ENCODE data around the gene TK2.
A peak's percentile ranks its signal among the peaks of the same experiment; 100 is the strongest.
"Not testable (repeated sequence)": the region's sequence is repeated elsewhere in the genome, so short reads cannot be mapped to it uniquely, and the experiment has no call there.

The TK2 gene

DNA sequence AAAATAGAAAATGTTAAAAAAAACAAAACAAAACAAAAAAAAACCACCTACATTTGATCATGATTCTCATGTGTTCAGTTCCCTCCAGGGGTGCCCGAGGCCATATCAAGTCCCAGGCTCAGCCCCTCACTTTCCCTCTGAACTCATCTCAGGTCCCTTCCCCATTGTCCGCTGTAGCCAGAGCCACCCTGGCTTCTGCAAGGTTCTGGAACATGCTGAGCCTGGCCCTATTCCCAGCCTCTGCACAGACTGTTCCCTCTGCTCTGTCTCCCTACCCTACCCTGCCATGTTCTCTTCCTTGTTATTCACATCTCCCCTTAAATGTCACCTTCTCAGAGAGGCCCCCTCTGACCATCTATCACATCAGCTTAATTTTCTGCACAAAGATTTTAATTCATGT lies 46.9 kb downstream of the TK2 start:
- no peak for DNase-seq (ENCODE audit: low read depth)

DNA sequence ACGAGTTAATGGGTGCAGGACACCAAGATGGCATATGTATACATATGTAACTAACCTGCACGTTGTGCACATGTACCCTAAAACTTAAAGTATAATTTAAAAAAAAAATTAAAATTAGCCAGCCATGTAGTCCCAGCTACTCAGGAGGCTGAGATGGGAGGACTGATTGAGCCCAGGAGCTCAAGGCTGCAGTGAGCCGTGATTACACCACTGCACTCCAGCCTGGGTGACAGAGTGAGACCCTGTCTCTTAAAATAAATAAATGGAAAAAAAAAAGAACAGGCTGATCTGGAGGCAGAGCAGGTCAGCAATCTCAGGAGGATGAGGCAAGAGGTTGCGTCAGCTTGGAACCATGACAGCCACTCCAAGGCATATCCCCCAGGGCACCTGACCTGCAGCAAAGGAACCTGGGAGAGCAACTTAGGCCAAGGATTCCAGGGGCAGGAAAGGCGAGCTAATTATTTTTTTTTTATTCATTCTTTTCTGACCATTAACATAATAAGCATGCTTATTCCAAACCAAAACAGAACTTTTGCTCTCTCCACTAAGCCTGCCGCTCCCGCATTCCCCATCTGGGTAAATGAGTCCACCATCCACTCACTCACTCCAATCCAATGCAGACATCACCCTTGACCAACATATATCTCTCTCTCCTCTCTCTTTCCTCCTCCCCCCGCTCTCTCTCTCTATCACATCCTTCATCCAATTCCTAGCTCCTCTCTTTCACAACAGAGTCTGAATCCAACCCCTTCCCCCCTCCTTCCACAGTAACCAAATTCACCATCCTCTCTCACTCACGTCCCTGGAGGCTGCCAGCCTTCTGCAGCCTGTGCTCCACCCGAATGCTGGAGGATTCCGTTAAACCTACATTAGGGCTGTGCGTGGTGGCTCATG lies 47.7 kb downstream of the TK2 start:
- peak; percentile 81 for DNase-seq (ENCODE audit: low read depth)

DNA sequence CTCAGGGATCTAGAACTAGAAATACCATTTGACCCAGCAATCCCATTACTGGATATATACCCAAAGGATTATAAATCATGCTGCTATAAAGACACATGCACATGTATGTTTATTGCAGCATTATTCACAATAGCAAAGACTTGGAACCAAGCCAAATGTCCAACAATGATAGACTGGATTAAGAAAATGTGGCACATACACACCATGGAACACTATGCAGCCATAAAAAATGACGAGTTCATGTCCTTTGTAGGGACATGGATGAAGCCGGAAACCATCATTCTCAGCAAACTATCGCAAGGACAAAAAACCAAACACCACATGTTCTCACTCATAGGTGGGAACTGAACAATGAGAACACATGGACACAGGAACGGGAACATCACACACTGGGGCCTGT lies 48.4 kb downstream of the TK2 start:
- not testable (repeated sequence) for DNase-seq (ENCODE audit: low read depth)

DNA sequence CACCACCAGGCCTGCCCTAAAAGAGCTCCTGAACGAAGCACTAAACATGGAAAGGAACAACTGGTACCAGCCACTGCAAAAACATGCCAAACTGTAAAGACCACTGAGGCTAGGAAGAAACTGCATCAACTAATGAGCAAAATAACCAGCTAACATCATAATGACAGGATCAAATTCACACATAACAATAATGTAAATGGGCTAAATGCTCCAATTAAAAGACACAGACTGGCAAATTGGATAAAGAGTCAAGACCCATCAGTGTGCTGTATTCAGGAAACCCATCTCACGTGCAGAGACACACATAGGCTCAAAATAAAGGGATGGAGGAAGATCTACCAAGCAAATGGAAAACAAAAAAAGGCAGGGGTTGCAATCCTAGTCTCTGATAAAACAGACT lies 52.0 kb downstream of the TK2 start:
- not testable (repeated sequence) for DNase-seq (ENCODE audit: low read depth)

DNA sequence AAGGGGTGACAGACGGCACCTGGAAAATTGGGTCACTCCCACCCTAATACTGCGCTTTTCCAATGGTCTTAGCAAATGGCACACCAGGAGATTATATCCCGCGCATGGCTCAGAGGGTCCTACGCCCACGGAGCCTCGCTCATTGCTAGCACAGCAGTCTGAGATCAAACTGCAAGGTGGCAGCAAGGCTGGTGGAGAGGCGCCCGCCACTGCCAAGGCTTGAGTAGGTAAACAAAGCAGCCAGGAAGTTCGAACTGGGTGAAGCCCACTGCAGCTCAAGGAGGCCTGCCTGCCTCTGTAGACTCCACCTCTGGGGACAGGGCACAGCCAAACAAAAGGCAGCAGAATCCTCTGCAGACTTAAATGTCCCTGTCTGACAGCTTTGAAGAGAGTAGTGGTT lies 53.7 kb downstream of the TK2 start:
- not testable (repeated sequence) for DNase-seq (ENCODE audit: low read depth)

DNA sequence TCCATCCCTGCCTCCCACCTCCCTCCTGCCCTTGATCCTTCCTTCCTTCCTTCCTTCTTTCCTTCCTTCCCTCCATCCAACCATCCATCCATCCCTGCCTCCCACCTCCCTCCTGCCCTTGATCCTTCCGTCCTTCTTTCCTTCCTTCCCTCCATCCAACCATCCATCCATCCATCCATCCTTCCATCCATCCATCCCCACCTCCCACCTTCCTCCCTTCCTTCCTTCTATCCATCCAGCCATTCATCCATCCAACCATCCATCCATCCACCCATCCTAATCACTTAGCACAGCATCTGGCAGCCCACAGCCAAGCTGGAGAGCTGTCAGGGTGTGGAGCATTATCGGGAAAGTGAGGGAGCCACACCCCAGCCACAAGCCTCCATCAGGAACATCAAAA lies 54.5 kb downstream of the TK2 start:
- DNase-seq (ENCODE audit: low read depth) = no peak

DNA sequence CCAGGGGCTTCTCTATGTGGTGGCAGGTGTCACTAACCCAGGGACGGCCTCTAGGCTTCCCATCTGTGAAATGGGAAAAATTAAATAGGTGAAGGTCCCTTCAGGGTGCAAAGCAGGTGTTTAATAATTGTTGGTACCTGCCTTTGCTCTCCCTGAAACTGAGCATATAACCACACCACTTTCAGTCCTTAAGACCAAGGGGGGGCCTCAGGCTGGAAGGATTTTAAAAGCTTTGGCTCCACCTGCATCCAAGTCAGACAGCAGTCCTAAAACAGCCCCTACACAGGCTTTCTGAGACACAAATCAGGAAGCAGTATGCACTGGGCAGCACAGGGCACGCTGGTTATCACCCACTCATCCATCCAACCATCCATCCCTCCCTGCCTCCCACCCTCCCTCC lies 55.0 kb downstream of the TK2 start:
- no peak for DNase-seq (ENCODE audit: low read depth)

DNA sequence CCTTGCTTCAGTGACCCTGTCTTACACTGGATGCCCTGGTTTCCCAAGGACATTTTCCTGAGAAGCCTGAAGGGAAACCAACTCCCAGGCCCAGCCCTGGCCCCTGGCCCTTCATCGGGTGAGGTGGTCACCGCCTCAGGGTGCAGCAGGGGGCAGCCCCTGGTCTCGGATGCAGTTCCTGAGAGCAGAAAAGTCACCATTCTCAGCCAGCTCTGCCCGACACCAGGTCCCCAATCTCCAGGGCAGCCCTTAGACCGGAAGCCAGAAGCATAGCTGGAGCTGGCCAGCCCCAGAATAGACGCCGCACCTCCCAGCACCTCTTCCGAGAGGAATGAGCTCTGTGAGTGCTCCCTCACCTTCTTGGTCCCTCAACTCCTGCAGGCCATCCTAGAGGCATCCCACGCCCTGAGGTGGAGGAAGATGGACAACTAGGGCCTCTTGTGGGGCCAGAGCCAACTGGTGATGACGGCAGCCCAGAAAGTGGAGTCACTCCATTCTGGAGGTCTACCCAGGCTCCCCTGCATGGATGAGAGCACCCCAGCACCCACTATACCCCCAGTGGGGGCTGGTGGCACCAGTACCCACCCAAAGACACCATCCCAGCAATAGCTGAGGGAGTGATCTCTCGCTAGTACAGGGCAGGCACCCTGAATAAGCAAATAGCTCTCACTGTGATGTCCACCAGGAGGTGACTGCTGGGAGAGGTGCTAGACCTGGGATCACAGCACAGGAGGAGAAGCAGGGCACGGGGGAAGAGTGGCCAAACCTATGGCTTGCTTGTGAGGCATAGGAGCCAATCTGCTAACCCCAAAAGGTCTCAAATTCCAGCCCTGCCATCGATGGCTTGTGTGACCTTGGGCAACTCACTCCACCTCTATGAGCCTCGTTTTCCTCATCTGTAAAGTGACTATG lies 56.2 kb downstream of the TK2 start:
- no peak for DNase-seq (ENCODE audit: low read depth)

DNA sequence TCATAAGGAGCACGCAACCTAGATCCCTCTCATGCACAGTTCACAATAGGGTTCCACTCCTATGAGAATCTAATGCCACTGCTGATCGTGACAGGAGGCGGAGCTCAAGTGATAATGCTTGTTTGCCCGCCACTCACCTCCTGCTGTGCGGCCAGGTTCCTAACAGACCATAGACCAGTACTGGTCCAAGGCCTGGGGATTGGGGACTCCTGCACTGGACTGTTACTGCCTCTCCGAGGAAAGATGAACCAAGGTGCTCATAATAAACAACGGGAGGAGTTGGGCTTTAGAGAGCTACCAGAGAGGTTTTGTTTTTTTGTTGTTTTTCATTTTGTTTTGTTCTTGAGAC lies 58.2 kb downstream of the TK2 start:
- no peak for DNase-seq (ENCODE audit: low read depth)

DNA sequence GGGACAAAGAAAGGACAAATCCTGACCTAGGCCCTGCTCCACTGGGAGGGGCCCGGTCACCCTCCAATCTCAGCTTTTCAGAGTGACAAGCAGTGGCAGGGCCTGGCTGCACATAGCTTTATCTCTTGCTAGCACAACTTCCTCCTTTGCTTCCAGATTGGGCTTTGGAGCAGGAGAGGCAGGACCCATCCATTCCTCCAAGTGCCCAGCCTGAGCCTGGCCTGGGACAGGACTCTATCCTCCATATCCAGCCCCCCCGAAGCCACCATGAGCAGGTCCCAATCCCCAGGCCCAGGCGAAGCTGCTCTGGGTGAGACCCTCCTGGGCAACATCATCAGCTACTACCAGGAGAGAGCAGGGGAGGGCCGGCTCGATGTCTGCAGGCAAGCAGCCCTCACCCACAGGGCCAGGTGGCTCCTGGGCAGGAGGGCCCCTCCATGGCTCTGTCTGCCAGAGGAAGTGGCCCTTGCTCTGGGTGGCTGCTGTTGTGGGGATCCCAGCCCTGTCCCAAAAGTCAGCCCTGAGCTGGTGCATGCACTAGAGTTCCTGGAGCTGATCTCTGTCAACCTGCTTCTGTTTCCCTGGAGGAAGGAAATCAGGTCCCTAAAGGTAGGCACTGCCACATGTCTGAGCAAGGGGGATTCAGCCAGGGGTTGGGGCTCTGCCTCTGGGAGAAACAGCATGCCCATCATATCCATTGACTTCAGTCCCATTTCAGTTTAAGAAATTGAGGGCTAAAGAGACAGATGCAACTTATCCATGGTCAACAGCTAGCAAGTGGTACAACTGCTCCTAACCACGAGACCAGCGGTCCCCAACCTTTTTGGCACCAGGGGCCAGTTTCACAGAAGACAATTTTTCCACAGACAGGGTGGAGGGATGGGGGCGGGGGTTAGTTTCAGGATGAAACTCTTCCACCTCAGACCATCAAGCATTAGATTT lies 58.9 kb downstream of the TK2 start:
- no peak for DNase-seq (ENCODE audit: low read depth)

DNA sequence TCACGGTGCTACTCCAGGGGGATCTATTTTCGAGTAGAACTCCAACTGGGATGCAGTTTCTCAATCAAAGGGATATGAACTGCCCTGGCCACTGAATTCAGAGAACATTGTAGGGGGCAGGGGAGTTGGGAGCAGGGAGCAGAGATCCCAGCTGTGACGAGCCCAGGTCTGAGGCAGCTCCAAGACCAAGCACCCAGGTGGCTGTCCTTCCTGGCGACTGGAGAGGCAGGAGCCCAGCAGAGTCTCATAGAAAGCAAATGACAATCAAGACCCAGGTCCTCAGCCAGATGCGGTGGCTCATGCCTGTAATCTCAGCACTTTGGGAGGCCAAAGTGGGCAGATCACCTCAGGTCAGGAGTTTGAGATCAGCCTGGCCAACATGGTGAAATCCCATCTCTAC lies 60.1 kb downstream of the TK2 start:
- no peak for DNase-seq (ENCODE audit: low read depth)

DNA sequence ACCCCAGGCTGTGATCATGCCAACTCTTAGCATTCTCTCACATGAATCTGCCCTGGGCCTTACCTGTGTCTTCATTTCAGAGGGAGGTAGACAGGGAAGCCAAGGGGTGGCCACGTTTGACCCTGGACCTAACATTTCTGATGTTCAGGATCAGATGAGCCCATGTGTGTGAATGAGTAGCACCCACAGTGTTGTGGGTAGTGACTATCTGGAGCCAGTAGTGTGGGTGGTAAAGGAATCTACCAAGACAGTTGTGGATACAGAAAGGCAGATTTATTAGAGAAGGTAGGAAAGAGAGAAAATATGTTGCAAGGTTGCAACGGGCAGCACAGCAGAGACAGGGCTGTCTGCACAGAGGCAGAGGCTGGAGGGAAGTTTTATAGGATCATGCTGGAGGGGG lies 60.5 kb downstream of the TK2 start:
- no peak for DNase-seq (ENCODE audit: low read depth)

DNA sequence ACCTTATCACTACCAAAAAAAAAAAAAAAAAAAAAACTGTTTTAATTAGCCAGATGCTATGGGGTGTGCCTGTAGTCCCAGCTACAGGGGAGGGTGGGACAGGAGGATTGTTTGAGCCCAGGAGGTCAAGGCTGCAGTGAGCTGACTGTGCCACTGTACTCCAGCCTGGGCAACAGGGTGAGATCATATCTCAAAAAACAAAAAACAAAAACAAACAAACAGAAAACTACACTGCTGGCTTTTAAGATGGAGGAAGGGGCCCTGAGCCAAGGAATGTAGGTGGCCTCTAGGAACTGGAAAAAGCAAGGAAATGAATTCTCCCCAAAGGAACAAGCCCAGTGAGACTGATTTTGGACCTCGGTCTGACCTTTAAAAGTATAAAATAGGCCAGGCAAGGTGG lies 61.4 kb downstream of the TK2 start:
- no peak for DNase-seq (ENCODE audit: low read depth)

DNA sequence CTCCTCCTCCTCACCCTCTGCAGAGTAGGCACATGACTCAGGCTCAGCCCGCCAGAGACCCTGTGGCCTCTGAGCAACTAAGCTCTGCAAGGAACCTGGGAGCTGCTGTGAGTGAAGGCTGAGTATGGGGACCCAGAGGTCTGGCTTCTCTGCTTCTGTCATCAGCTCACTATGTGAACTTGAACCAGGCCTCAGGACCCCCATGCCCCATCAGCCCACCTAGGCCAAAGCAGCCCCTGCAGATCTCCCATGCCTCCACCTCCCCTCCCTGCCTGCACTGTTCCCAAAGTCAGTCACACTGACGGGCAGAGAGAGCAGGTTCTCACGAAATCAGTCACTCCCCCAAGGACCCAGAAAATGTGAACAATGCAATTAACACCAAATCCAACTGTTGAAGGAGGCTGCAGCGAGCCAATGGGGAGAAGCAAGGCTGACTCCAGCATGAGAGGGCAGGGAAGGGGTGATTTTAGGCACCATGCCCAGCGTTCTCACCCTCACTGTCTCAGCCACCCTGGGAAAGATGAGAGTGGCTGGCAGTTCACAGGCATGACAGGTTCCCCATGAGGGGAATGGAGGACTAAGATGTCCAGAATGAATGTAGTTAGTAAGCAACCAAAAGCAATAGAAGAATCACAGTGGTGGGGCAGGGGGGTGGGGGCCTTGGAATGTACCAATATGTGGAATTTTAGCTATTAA lies 62.2 kb downstream of the TK2 start:
- DNase-seq (ENCODE audit: low read depth) = no peak

DNA sequence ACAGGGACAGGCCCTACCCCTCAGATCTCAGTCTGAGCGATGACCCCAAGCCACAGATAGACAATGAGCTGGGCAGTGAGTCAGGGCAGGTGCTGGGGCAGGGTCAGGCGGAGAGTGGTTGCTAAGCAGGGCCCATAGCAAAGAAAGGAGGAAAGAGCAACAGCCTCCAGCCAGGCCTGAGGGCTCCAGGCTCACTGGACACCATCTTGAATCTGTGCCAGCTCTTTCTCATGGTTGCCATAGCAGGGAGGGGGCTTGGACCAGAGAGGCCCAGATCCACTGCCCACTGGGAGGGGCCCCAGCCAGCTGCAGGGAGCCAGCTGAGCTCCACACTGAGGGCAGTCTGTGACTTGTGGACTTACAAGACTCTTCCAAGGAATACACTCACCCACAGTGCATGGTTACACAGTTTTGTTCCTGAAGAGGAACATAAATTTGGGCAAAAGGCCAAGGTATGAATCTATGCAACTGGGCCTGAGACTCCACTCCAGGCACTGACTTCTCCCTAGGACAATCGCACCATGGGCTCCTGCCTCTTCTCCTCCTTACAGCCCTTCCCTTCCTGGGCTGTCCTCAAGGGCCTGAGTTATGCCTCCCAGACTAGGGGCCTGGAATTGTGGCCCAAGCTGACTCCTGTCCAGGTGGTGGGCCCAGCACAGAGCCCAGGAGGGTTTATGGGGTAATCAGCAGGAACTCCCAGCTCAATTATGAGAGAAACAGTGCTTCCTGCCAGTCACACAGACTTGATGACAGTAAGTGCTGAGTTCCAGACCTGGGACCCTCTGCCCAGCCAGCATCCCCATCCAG lies 62.9 kb downstream of the TK2 start:
- peak; percentile 83 for DNase-seq (ENCODE audit: low read depth)

DNA sequence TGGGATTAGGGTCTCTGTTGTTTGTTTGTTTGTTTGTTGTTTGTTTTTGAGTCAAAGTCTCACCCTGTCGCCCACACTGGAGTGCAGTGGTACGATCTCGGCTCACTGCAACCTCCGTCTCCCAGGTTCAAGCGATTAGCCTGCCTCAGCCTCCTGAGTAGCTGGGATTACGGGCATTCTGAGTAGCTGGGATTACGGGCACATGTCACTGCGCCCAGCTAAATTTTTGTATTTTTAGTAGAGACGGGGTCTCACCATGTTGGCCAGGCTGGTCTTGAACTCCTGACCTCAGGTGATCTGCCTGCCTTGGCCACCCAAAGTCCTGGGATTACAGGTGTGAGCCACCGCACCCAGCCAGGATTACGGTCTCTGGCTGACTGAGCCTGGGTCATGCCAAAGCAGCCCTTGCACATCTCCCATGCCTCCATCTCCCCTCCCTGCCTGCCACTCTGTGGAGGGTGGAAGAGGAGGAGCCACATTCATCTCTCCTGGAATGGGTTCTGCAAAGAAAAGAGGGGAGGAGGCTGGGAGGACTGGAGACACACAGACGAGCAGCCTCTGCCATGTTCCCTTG lies 63.6 kb downstream of the TK2 start:
- DNase-seq (ENCODE audit: low read depth) = no peak

DNA sequence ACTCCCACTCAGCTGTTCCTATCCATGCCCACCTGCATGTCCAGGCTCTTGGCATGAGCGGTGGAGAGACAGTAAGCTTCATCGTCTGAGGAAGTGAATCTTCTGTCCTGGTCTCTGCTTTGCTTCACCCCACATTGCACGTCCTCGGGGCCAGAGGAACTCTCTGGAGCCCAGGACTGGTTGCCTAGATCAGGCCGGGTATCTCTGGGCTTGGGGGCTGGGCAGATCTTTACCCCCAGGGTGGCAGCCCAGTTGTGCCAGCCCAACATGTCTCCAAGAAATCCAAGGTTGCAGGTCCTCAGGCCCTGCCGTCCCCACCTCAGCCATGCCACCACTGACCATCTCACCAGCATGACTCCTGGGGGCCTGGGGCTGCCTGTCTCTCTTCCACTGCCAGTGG lies 64.5 kb downstream of the TK2 start:
- DNase-seq (ENCODE audit: low read depth) = no peak

DNA sequence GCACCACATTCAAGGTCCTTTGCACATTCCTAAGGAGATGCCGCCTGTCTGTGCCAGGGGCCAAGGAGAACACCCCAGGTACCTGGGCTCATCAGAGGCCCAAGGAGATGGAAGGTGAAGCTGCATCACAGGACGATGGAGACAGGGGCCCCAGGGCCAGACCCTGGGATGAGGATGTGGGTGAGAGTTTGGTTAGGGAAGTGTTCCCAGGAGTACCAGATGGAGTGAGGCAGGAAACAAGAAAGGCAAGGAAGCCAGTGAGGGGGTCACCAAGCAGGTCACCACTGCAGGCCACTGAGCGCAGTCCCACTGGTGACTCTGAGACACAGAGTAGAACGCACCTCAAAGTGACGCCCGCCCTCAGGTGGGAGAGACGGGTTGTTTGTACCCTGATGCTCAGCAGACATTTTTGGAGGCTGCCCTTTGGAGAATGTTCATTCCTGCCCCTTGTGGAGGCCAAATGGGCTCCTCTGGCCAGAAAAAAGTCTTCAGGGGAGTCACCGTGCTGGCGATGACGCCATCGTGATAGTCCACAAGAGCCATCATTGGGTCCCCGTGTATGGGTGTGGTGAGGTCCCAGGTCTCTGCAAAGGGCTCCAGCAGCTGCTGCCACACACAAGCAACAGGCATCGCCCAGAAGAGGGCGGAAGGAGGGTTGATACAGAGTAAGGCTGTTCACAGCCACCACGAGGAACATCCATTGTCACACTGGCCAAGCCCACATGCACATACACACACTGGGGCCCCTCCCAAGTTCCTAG lies 65.3 kb downstream of the TK2 start:
- no peak for DNase-seq (ENCODE audit: low read depth)

DNA sequence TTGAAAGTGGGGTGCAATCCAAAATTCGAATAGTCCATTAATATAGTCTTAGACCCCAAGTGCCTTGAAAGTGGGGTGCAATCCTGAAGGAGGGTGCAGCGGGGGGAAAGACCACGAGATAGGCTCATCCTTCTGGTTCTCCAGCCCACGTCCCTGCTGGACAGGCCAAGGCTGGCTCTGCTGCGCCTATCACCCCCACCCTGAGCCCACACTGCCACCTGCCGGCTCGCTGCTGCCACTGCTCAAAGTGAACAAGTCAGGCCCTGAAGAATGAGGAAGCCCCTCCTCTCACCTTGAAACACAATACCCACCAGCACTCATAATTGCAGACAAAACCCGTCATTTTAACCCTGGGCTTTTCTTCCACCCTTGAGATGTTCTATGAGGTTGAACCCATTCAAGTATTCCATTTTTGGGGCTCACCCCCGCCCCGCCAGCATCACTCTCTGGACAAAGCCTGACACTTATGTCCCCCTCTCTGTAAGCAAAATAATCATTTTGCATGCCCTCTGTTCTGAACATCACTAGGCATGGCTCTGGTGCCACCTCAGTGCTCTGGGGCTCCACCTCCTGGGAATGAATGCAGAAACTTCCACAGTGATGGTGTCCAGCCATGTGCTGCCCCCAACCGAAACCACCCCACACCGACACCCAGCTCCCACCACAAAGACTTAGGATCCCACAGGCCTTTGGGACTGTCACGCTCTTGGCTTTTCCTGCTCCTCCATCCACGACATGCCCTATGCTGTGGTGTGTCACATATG lies 66.1 kb downstream of the TK2 start:
- peak; percentile 51 for DNase-seq (ENCODE audit: low read depth)
